Mammary epithelial cell (primary cell): Measurements from ENCODE around the gene DPM2.

Experiments
- CTCF ChIP-seq, 2 donors: IDR thresholded peaks in 1 of 2; conservative IDR thresholded peaks in 1 of 2; 2 replicates each; pipeline ENCODE4 v1.5.1; 2011 to 2012; ENCODE audit warnings: inconsistent platforms in 2 of 2, low read length in 2 of 2, mild to moderate bottlenecking in 2 of 2, control low read depth in 1 of 2, low read depth in 1 of 2; ENCODE audit not compliant: insufficient read depth in 1 of 2; ENCODE audit errors: extremely low read depth in 1 of 2
- EZH2 ChIP-seq: IDR thresholded peaks from 2 replicates; pipeline ENCODE4 v1.6.1; 2012; ENCODE audit warnings: low read length, inconsistent platforms, borderline replicate concordance

- no peak for TF ChIP-seq CTCF (conservative IDR thresholded peaks at IDR 0.05 in 1 of 2, IDR thresholded peaks at IDR 0.05 in 1 of 2; ENCODE audit: extremely low read depth in 1 of 2, insufficient read depth in 1 of 2, low read depth in 1 of 2, low read length in 2 of 2)
- no peak for TF ChIP-seq EZH2
These were observed 20.7 kb downstream of the DPM2 start, which contains the start of gene ST6GALNAC4 for GRCh38 chr9:127916720-127917581.
